Upper lobe of left lung (tissue), 4 donors: ENCODE results near the gene PUM1.

Experiments
- CTCF ChIP-seq, 6 experiments: fragments of 450-650 bp in 4 of 6; fragments of 200-600 bp in 2 of 6; sonication (generic) in 2 of 6; IDR thresholded peaks; one replicate each; pipeline ENCODE4 v1.5.1; 2016 to 2019; ENCODE audit warnings: antibody characterized with exemption in 6 of 6
- POLR2A ChIP-seq, 4 donors: fragments of 450-650 bp; IDR thresholded peaks; one replicate each; pipeline ENCODE4 v1.5.1; 2016 to 2017; ENCODE audit warnings: antibody characterized with exemption in 4 of 4, mild to moderate bottlenecking in 2 of 4

GRCh38 chr1:30928171-30928570 lies 137.3 kb downstream of the PUM1 start:
- TF ChIP-seq POLR2A (IDR thresholded peaks at IDR 0.05) (no peak), CTCF (IDR thresholded peaks at IDR 0.05) (no peak)
